NCI-H69 (cell line): ENCODE measurements around the gene HACE1.

Experiments
- DNase-seq: peaks from one replicate; lab custom pipeline; 2025; lab: John Stamatoyannopoulos, UW

Gene HACE1

GRCh38 chr6:104688283-104688969 is 171.3 kb downstream of the HACE1 start:
- no peak for DNase-seq

- DNase-seq: peak; percentile 97
These were observed 173.1 kb downstream of the HACE1 start for GRCh38 chr6:104686550-104687175.

GRCh38 chr6:104685871-104686549 is 173.7 kb downstream of the HACE1 start:
- no peak for DNase-seq

GRCh38 chr6:104684911-104685415 is 174.8 kb downstream of the HACE1 start:
- no peak for DNase-seq

GRCh38 chr6:104683809-104684208 is 175.9 kb downstream of the HACE1 start:
- no peak for DNase-seq

- peak; percentile 82 for DNase-seq
These were observed 176.7 kb downstream of the HACE1 start for GRCh38 chr6:104682722-104683643.

GRCh38 chr6:104680539-104680938 is 179.2 kb downstream of the HACE1 start:
- no peak for DNase-seq

- no peak for DNase-seq
These were observed 179.7 kb downstream of the HACE1 start for GRCh38 chr6:104679971-104680370.
